HG03565 (cell line): Measurements from ENCODE around the gene NOD2.

Experiments
- ATAC-seq: cut with Tn5 transposase; IDR thresholded peaks from one replicate; pipeline ENCODE4 v1.9.1; 2021; ENCODE audit warnings: mild to moderate bottlenecking, moderate library complexity; ENCODE audit not compliant: unreplicated experiment

The NOD2 gene

GRCh38 chr16:50712560-50712898 lies 19.1 kb downstream of the NOD2 start:
- no peak for ATAC-seq

GRCh38 chr16:50712956-50713355 lies 19.6 kb downstream of the NOD2 start:
- no peak for ATAC-seq

GRCh38 chr16:50717091-50717490 lies 23.7 kb downstream of the NOD2 start:
- no peak for ATAC-seq

- no peak for ATAC-seq
Measured at GRCh38 chr16:50717494-50717893, 24.1 kb downstream of the NOD2 start.

GRCh38 chr16:50718061-50718760 lies 24.8 kb downstream of the NOD2 start:
- ATAC-seq, result no peak

- ATAC-seq, result no peak
Measured at GRCh38 chr16:50718761-50719400, 25.5 kb downstream of the NOD2 start.

- ATAC-seq, result no peak
Measured at GRCh38 chr16:50719401-50720337, 26.3 kb downstream of the NOD2 start.

- ATAC-seq, result no peak
Measured at GRCh38 chr16:50721549-50722404, 28.4 kb downstream of the NOD2 start.

GRCh38 chr16:50722405-50722737 lies 29.0 kb downstream of the NOD2 start:
- no peak for ATAC-seq

GRCh38 chr16:50722960-50723359 lies 29.6 kb downstream of the NOD2 start:
- ATAC-seq, result no peak

- ATAC-seq, result no peak
Measured at GRCh38 chr16:50724306-50724705, 30.9 kb downstream of the NOD2 start.

GRCh38 chr16:50731130-50731988 lies 38.0 kb downstream of the NOD2 start:
- ATAC-seq, result no peak

GRCh38 chr16:50731989-50732832 lies 38.8 kb downstream of the NOD2 start:
- ATAC-seq, result no peak

- no peak for ATAC-seq
Measured at GRCh38 chr16:50733468-50733867, 40.1 kb downstream of the NOD2 start.

- ATAC-seq, result peak; percentile 72
Measured at GRCh38 chr16:50735629-50736122, 42.3 kb downstream of the NOD2 start.

- ATAC-seq, result no peak
Measured at GRCh38 chr16:50736448-50736847, 43.0 kb downstream of the NOD2 start.

GRCh38 chr16:50737420-50737959 lies 44.1 kb downstream of the NOD2 start:
- ATAC-seq, result no peak

GRCh38 chr16:50739031-50739430 lies 45.6 kb downstream of the NOD2 start:
- ATAC-seq, result no peak

GRCh38 chr16:50740736-50741135 lies 47.3 kb downstream of the NOD2 start:
- ATAC-seq, result no peak
